ENCODE measurements around the gene CMBL. TPM values are rescaled to one million over a fixed set of nuclear protein-coding genes. Genes with fewer than 3 reads are reported as not detected.

Gene CMBL
- total and polyA plus RNA-seq, 2 donors from 2014 or later: 36.6 to 243 TPM

GRCh38 chr5:10266839-10267238 lies 40.9 kb downstream of the CMBL start:
- Histone ChIP-seq H3K27me3 (ENCODE audit: control insufficient read depth, insufficient read depth, low read length) (no peaks in the 10 kb centered on the region), H3K9me3 (ENCODE audit: control insufficient read depth in 2 of 3, insufficient read depth in 1 of 3, low read length in 3 of 3) (no peaks in the 10 kb centered on the region), H3K4me1 (ENCODE audit: control insufficient read depth in 2 of 3, insufficient read depth in 2 of 3, low read depth in 1 of 3, low read length in 3 of 3) (no peaks in the 10 kb centered on the region), H3K36me3 (ENCODE audit: control insufficient read depth in 2 of 3, insufficient read depth in 3 of 3, low read length in 3 of 3) (peaks cover 7 to 29% (median 17%) of the 10 kb centered on the region in 3 donors), H3K4me3 (ENCODE audit: low read length in 3 of 3) (no peak overlapping the region), H3K9ac (ENCODE audit: low read length in 3 of 3) (no peak overlapping the region), H3K27ac (ENCODE audit: low read depth in 2 of 2, low read length in 2 of 2) (no peak overlapping the region)
- no peak for DNase-seq
- FAIRE-seq: no peak
- intact Hi-C loops (cut with DNase I): no loop called here
- no peak for TF ChIP-seq CTCF (IDR thresholded peaks at IDR 0.05; ENCODE audit: borderline replicate concordance, extremely low read depth, insufficient read depth)

DNA sequence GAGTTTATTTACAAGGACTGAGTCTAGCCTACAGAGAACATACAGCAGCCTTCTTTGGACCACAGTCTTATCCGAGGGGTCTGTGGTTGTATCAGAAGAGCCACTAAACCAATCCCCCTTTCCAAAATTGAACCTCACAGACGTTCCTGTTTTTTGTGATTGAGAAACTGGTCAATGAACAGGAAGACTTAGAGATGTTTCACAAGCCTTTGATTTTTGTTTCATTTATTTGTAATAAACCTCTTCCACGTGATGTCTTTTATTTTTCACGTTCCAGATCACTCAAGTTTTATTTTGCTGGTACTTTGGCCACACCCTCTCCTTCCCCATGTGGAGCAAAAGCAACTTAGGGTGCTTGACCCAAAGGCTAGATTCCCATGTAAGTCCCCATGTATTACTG lies 41.6 kb downstream of the CMBL start:
- H3K4me3 ChIP-seq (ENCODE audit: low read length in 3 of 3): no peak overlapping the region
- DNase-seq: no peak
- no peaks in the 10 kb centered on the region for H3K4me1 ChIP-seq (ENCODE audit: control insufficient read depth in 2 of 3, insufficient read depth in 2 of 3, low read depth in 1 of 3, low read length in 3 of 3)
- peaks cover 7 to 36% (median 23%) of the 10 kb centered on the region in 3 donors for H3K36me3 ChIP-seq (ENCODE audit: control insufficient read depth in 2 of 3, insufficient read depth in 3 of 3, low read length in 3 of 3)
- H3K27ac ChIP-seq (ENCODE audit: low read depth in 2 of 2, low read length in 2 of 2): no peak overlapping the region
- intact Hi-C loops (cut with DNase I): no loop called here
- H3K9me3 ChIP-seq (ENCODE audit: control insufficient read depth in 2 of 3, insufficient read depth in 1 of 3, low read length in 3 of 3): no peaks in the 10 kb centered on the region
- no peak for FAIRE-seq
- H3K9ac ChIP-seq (ENCODE audit: low read length in 3 of 3): no peak overlapping the region
- TF ChIP-seq CTCF (IDR thresholded peaks at IDR 0.05; ENCODE audit: borderline replicate concordance, extremely low read depth, insufficient read depth): no peak
- H3K27me3 ChIP-seq (ENCODE audit: control insufficient read depth, insufficient read depth, low read length): no peaks in the 10 kb centered on the region

- no peak for TF ChIP-seq CTCF (IDR thresholded peaks at IDR 0.05; ENCODE audit: borderline replicate concordance, extremely low read depth, insufficient read depth)
- Histone ChIP-seq H3K9ac (ENCODE audit: low read length in 3 of 3) (no peak overlapping the region), H3K36me3 (ENCODE audit: control insufficient read depth in 2 of 3, insufficient read depth in 3 of 3, low read length in 3 of 3) (peaks cover 8 to 43% (median 30%) of the 10 kb centered on the region in 3 donors), H3K4me3 (ENCODE audit: low read length in 3 of 3) (no peak overlapping the region), H3K27me3 (ENCODE audit: control insufficient read depth, insufficient read depth, low read length) (no peaks in the 10 kb centered on the region), H3K27ac (ENCODE audit: low read depth in 2 of 2, low read length in 2 of 2) (no peak overlapping the region), H3K4me1 (ENCODE audit: control insufficient read depth in 2 of 3, insufficient read depth in 2 of 3, low read depth in 1 of 3, low read length in 3 of 3) (no peaks in the 10 kb centered on the region), H3K9me3 (ENCODE audit: control insufficient read depth in 2 of 3, insufficient read depth in 1 of 3, low read length in 3 of 3) (no peaks in the 10 kb centered on the region)
- DNase-seq (no peak), FAIRE-seq (no peak)
- intact Hi-C loops (cut with DNase I): no loop called here
Measured at GRCh38 chr5:10265245-10266109, 42.2 kb downstream of the CMBL start.
